Fibroblast of the conjunctiva (primary cell): ENCODE results near the gene ARFGAP3.
"Not testable (repeated sequence)": the region's sequence is repeated elsewhere in the genome, so short reads cannot be mapped to it uniquely, and the experiment has no call there.

Experiments
- DNase-seq: peaks from one replicate; pipeline ENCODE4 v3.0.0-alpha.2; 2010; ENCODE audit warnings: low read depth

The ARFGAP3 gene

DNA sequence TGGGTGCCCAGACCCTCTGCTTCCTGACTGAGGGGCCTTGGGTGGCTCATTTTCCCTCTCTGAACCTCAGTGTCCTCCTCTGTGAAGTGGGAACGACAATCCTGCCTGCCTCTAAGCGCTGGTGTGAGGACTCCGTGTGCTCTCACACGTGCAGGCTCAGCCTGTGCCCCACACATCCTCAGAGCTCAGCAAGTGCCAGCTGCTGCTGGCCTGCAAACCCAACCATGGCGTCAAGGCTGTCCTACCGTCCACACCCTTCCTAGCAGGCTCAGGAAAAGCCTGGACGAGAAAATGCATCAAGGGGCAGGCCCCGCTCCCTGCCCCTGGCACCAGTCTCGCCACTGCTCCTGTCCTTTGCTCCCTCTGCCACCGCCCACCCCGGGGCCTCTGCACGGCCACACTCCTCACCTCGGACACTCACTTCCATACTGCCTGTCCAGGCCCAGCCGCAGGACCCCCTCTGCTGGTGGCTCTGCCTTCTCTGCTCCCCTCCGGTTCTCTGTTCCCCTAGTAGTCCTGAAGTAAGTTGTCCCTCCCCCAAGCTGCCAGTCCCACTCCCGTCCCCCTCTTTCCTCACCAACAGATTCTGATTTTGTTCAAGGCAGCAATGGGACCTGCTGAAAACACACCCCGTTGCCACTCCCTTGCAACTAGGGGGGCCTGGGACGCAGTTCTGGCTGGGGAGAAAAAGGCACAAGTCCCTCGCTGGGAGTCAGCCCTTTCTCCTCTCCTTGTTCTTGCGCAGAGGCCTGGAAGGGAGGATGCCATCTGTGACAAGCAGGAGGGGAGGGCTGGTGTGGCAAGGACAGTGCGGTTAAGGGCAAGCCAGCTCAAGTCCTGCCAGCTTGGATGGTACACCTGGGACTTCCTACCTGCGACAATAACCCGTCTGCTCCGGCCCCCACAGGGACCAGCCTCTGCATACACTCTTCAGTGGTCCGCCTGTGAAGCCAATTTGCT is 62.2 kb downstream of the ARFGAP3 start:
- DNase-seq = no peak

DNA sequence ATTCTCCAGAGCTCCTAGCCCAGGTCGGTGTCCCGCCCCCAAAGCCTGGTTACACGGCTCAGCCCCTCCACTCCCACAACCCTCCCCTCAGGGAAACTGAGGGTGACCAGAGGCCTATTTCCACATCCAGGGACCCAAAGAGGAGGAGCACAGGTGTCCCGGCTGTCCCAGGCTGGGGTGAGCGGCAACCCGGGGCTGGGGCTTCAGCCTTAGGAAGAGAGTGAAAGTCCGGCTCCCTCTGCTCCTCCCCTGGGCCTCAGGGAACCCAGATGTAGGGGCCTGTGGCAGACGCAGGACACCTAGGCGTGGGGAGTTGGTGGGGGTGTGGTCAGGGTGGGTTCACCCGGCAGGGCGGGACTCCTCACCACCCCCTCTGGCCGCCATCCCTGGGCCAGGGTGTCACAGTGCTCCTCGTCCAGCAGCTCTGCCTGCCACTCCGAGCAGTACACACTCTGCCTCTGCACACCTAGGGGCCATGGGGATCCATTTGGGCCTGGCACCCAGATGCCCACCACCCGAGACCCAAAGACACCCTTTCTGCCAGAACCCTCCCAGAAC is 63.1 kb downstream of the ARFGAP3 start:
- no peak for DNase-seq

DNA sequence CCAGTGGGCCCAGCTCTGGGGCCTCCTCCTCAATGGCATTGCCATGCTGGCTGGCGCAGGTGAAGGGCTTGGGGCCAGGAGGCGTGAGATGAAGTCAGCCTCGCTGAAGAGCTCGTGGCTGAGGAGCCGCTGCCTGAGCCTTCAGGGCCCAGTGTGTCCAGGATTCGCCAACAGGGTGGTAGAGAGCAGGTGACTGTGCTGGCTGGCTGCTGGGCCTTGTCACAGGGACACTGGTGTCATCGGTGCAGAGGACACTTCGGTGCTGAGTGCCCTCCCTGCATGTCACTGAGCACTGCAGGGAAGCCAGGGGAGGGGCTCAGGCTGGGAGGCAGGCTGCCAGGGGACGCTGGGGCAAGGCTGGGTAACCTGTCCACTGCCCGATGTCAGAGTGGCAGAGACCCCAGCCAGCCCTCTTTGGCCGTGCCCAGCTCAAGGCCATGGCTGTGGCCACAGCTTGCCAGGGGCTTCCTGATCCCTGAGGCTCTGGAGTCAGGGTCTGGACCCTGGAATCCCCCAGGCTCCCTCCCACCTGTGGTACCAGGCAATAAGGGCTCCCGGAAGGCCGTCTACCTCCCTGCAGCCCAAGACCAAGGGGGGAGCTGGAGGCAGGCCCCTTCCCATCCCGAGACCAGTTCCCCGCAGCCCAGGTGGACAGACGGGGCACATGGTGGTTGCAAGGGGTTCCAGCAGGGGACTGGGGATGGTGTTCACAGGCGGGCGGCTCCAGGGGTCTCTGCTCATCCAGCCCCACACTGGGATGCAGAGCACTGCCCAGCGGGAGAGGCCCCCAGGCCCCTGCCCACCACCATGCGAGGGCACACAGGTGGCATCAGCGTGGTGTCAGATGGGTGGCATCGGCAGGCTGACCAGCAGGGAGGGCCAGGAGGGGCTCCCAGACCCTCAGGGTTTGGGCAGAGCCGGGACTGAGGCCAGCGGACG is 63.9 kb downstream of the ARFGAP3 start:
- no peak for DNase-seq

DNA sequence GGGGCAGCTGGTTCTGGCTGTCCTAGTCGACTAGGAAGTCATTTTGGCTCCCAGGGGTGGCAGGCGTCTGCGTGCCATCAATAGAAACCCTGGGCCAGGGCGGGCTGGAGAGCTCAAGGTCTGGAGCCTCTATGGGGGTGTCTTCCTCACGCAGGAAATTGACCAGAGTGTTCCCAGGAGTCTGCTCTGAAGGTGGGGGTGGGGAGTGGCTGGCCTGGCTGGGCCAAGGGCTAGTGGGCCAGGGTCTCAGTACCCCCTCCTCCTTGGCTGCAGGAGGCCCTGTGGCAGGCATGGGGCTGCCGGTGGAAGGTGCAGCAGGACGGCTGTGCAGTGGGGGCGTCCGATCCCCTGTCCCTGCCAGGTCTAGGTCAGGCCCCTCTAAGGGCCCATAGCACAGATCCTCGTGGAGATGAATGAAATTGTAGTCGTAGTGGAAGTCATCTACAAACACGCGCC is 64.6 kb downstream of the ARFGAP3 start:
- no peak for DNase-seq

DNA sequence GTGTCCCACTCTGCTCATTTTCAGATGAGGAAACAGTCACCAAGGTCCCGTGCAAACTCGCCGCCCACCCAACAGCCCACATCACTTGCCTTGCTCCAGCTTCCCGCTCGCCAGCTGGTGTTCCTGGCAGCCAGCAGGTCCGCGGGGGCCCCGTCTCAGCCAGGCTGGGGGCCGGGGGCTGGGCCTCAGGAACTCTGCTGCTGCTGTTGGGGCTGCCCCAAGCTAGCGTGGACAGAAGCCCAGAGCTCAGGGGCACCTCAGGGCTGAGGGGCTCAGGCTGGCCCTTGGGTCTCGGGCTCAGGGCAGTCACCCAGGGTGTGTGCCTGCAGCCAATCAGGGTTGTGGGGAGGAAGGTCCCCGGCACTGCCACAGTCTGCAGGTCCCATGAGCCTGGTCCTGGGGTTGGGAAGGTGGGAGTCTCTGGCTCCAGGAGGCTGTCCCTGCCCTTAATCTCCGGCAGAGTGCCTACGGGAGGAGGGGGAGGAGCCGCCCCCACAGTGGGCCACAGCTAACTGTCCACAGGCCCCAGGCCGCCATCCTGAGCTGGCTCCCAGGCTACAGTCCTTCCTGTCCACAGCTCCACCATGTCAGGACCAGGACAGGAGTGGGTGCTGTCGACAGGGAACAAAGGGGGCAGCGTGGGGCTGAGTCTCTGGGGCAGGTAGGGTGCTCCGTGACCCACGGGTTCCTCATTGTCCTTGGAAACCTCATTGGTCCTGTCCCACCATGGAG is 65.2 kb downstream of the ARFGAP3 start:
- DNase-seq = no peak

DNA sequence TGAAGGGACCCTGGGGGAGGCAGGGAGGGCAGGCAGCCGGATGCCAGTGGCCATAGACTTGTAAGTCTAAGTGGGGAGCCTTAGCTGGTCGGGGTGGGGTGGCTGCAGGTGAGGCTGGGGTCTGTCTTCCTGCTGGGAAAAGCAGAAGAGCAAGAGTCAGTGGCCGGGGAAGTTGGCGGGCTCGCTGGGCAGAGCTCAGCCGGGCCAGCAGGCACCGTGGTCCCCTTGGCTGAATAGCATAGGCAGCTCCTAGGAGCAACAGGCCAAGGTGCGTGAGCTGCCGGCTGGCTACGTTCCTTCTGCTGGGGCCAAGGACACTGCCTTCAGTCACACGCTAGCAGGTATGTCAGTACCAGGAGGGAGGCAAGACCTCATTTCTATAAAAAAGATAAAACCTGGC is 68.6 kb downstream of the ARFGAP3 start:
- DNase-seq = no peak

DNA sequence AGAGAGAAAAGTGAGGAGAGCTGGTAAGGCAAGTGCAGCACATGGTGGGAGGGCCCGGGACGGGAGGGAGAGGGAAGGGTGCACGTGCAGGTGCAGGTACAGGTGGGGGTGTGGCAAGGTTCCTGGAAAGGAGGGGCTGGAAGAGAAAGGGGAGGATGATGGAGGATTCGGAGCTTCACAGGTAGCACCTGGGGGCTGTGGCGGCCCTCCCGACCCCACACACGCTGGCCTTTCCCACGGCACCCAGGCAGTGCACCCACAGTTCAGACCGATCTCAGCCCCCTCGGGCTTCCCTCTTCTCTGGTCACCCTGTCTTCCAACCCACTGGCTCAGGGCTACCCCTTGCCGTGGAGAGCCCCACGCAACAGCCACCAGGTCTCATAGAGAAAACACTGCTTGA is 69.1 kb downstream of the ARFGAP3 start:
- no peak for DNase-seq

DNA sequence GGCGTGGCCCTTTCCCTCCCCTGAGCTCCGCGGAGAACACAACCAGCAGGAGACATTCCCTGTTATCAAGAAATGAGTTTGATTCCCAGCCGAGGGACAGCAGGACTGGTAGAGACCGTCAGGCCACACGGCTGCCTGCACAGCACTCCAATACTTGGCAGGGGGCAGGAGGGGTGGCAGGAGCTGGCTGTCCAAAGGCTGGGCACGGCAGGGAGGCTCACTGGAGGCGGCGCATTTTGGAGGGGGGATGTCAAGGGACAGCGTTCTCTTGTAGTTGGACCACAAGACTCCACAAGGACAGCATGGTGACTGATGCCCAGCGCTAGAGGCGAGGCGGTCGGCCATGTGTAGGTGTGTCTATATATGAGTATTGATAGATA is 69.7 kb downstream of the ARFGAP3 start:
- no peak for DNase-seq

DNA sequence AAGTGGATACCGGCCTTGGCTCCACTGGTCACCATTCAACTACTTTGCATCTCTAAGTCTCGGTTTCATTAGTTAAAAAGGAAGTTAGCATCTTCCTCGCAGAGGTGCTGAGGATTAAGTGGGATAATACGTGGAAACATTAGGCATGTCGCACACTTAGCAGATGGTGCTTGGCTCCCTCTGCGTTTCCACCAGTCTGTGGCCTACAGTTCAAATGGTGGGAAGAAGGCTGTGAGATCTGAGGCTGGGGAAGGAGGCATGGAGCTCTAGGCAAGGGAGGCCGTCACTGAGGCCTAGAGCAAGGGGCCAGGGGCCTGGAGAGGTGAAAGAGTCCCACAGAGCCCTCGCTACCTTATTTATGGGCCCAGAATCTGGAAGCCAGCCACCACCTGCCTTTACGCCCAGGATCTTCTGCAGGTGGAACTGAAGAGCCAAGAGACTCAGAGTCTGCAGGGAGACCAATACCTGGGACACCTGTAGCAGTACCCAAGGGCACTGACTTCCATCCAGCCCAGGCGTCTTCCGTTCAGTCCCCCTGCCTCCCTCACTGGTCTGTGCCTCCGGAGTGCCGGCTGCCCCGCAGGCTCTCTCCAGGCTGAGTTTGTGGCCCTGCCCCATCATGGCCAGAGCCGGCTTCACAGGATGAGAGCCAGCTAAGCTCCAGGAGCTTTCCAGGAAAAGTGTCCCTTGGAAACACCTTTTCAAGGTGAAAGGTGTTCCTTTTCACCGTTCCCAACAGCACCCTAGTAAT is 70.3 kb downstream of the ARFGAP3 start:
- DNase-seq = no peak

DNA sequence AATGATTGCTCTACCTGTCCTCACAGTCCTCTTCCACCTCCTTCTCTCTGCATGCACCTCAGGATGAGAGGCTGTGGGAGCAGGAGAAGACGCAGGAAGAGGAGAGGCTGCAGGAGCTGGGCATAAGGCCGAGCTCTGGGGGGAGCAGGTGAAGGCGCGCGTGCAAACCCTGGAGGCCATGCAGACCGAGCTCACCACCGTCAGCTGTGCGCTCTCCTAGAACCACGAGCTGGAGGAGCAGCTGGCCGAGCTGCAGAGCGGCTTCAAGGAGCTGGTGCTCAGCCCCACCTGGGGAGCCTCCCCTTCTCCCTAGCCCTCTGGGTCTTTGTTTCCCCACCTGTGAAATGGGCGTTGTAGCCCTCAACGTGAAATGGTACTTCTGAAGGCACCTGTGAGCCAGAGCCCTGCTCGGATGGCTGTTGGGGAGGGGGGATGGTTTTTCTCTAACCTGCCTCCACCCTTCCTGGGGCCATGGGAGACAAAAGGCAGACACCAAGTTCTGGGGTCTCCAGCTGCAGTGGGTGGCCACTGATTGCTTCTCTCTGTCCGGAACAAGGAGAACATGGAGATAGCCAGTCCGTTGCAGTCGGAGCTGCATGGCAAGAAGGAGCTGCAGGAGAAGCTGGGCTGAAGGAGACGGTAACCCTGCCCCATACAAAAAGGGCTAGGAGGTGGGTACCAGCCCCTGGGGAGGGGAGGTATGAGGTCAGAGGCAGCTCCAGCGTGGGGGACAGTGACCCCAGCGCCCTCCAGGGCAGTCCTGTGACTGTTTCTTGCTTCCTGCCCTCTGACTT is 71.2 kb downstream of the ARFGAP3 start:
- no peak for DNase-seq

DNA sequence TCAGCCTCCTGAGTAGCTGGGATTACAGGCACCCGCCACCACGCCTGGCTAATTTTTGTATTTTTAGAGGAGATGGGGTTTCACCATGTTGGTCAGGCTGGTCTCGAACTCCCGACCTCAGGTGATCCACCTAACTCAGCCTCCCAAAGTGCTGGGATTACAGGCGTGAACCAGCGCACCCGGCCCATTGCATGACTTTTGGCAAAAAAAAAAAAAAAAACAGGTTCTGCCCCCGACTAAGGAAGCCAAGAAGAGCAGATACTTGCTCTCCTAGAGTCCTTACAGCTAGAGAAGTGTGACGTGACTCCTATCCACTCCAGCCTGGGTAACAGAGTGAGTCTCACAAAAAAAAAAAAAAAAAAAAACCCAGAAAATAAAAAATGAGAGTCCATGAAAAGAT is 74.8 kb downstream of the ARFGAP3 start:
- not testable (repeated sequence) for DNase-seq

DNA sequence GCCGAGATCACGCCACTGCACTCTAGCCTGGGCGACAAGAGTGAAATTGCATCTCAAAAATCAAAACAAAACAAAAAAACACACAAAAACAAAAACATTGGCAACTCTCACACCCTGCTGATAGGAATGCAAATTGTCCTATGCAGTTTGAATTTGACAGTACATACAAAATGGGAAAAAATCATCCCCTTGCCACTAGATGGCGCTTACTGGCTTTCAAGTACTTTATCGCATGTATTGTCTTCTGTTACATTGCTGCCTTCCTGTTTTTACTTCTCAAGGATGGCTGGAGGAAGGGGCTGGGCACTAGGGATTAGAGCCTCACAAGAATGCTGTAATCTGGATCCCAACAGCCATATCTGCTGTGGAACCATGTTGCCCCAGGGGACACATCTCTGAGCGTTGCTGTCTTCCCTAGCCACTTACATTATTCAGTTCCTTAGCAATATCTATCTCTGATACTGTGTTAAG is 77.0 kb downstream of the ARFGAP3 start:
- peak; percentile 95 for DNase-seq

DNA sequence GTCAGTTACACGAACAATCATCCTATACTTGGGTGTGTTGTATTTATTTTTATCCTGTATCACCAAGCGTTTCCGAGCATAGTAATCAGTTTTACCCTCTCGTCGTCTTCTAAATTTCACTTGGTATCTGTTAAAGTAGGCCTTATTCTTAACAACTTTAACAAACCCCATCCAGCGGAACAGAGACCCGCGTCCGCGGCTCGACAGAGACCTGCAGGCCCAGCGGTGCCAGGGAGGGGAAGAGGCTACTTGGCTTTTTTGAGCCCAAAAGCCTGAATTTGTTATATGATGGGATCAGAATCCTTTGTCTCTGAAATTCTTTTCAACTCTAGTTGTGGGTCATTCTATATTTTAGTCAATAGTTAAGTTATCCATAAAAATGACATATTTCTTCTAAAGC is 79.9 kb downstream of the ARFGAP3 start:
- DNase-seq = no peak

DNA sequence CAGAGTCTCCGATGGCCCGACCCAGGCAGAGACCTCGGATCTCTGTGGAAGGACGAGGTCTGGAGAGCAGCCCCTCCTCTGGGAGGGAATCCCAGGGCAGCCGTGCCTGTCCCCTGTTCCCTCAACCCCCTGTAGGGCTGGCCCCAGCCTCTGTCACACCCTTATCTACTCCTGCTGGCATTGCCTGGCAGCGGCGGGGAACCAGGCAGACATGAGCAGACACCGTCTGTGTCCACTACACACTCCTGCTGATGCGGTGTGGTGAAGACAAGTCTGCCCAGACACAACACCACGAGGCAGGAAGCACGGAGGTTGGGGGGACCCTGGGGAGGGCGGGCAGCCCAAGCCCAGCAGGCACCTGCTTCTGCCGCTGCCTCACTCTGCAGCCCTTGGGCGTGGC is 83.9 kb downstream of the ARFGAP3 start:
- DNase-seq = no peak

DNA sequence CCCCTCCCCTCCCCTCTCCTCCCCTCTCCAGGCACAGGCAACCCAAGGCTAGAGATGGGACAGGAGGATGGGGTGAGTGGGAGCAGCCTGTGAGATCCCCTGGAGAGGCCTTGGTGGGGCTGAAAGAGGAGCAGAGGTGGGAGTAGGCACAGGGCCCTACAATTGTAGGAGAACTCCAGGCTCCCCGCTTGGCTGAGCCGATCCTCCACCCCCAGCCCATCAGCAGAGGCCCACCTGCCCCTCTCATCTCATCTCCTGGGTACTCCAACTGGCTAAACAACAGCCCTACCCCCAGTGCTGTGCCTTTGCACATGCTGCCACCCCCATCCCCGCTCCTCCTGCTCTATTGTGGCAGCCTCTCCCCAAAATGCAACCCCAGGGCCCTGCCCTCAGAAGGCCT is 84.4 kb downstream of the ARFGAP3 start:
- DNase-seq = no peak

DNA sequence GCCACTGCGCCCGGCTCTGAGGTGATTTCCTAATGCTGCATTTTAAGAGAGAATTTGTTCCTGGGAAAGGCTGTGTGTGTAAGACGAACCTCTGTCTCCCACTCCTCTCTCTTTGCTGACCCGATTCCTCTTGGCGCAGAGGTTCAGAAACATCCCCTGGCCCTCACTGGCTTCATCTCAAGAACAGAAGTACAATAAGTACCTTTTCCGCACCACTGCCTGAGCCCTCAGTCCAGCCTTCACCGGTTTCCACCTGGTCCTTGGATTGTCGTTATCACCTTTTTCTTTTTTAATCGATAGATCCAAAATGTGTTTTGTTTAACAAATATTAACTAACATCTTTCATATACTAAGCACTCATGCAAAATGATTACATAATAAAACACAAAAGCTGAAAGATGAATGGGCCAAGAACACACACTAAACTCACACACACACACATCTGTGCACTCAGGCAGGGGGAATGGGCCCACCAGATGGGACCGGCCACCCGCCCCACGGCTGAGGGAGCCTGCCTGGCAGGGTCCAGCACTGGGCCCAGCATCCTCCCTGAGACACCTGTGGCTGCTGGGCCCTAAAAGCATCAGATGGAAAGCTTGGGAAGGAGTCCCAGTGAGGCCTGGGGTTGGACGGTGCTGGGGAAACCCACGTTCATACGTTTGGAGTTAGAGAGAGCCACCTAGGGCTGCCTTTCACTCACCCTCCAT is 86.0 kb downstream of the ARFGAP3 start:
- no peak for DNase-seq

DNA sequence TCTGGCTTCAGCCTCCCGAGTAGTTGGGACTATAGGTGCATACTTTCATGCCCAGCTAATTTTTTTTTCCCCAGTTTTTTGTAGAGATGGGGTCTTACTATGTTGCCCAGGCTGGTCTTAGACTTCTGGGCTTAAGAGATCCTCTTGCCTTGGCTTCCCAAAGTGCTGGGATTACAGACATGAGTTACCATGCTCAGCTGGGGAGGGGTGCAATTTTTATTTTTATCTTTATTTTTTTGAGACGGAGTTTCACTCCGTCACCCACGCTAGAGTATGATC is 86.7 kb downstream of the ARFGAP3 start:
- no peak for DNase-seq

DNA sequence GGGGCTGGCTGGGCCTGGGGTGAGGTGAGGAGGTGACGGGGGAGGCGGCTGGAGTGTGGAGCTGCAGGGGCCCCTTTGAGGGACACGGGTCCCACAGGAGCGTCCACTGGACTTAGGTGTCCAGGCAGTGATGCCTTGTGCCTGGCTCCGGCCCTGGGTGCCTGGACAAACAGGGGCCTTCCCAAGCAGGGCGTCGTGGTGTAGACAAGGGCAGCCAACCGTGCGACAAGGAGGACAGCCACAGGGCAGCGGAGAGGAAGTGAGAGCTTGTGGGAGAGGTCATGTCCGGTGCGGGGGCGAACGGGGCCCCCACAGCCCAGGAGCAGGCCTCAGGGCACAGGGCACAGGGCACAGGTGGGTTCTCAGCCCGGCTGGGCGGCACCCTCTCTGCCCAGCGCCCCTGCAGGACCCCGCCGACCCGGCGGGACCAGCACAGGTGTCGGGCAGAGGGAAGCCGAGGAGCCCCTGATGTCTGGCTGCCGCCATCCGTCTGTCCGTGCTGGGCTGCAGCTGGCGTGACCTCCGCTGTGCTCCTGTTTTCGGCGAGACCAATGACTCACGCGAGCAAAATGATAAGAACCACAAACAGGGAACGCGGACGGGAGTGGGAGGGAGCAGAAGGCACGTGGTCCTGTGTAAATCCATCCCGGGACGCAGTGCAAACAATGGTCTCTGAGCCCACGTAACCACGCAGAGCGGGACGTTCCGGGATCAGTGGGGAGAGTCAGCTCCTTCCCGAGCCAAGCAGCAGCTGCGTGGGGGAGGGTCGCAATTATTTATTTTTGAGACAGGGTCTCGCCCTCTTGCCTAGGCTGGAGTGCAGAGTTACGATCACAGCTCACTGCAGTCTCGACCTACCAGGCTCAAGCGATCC is 87.3 kb downstream of the ARFGAP3 start:
- DNase-seq = no peak

DNA sequence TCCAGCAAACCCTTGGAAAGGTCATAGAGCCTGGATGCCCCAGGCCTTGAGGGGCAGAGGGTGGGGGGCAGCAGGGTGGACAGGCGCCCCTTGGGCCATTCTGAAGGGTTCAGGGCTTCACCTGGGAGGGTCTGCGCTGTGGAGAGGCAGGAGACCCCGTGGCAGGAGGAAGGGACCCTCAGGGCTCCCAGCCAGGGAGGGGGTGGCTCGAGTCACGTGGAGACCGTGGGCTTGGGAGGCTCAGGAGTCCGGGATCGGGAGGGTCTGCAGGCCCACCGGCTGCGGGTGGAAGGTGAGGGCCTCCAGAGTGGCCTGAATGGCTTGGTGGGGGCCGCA is 87.9 kb downstream of the ARFGAP3 start:
- no peak for DNase-seq
